ENCODE results near the gene SIRPA.
A peak's percentile ranks its signal among the peaks of the same experiment; 100 is the strongest.

Gene SIRPA

GRCh38 chr20:1951436-1952115 lies 56.4 kb downstream of the SIRPA start:
- TF ChIP-seq SPI1 (IDR thresholded peaks at IDR 0.05; ENCODE audit: borderline replicate concordance, low read depth) (peak; percentile 22; the same call in 1 of the 2 replicates), GABPA (IDR thresholded peaks at IDR 0.05; ENCODE audit: low read depth) (no peak)

GRCh38 chr20:1952737-1953530 lies 57.7 kb downstream of the SIRPA start:
- no peaks in the 10 kb centered on the region for H3K27me3 ChIP-seq (ENCODE audit: insufficient read depth, poor library complexity, severe bottlenecking)
- DNase-seq (ENCODE audit: low read depth in 1 of 2, low spot score in 1 of 2): no peak
- TF ChIP-seq GABPA (IDR thresholded peaks at IDR 0.05; ENCODE audit: low read depth): no peak
- no peak for TF ChIP-seq SPI1 (IDR thresholded peaks at IDR 0.05; ENCODE audit: borderline replicate concordance, low read depth)
- TF ChIP-seq REST (IDR thresholded peaks at IDR 0.05; ENCODE audit: insufficient replicate concordance, low read depth): no peak
- TF ChIP-seq CTCF (IDR thresholded peaks at IDR 0.05; ENCODE audit: insufficient read depth, low read length): no peak
- no peak for TF ChIP-seq POLR2AphosphoS5 (IDR thresholded peaks at IDR 0.05; ENCODE audit: low read depth)
- H3K27ac ChIP-seq (replicated peaks): peak overlapping the region; percentile 89
- no peak overlapping the region for H3K4me3 ChIP-seq (replicated peaks; ENCODE audit: insufficient read depth, low read length)

More at GRCh38 chr20:1951436-1952115, 56.4 kb downstream of the SIRPA start:
- H3K27ac ChIP-seq (replicated peaks): peak overlapping the region; percentile 89
- DNase-seq (ENCODE audit: low read depth in 1 of 2, low spot score in 1 of 2): no peak
- H3K27me3 ChIP-seq (ENCODE audit: insufficient read depth, poor library complexity, severe bottlenecking): no peaks in the 10 kb centered on the region
- no peak overlapping the region for H3K4me3 ChIP-seq (replicated peaks; ENCODE audit: insufficient read depth, low read length)

GRCh38 chr20:1953621-1954020 lies 58.4 kb downstream of the SIRPA start:
- DNase-seq (ENCODE audit: low read depth in 1 of 2, low spot score in 1 of 2): no peak
- no peak overlapping the region for H3K4me3 ChIP-seq (replicated peaks; ENCODE audit: insufficient read depth, low read length)
- H3K27me3 ChIP-seq (ENCODE audit: insufficient read depth, poor library complexity, severe bottlenecking): no peaks in the 10 kb centered on the region
- no peak for TF ChIP-seq CTCF (IDR thresholded peaks at IDR 0.05; ENCODE audit: insufficient read depth, low read length)
- TF ChIP-seq GABPA (IDR thresholded peaks at IDR 0.05; ENCODE audit: low read depth): no peak
- no peak for TF ChIP-seq POLR2AphosphoS5 (IDR thresholded peaks at IDR 0.05; ENCODE audit: low read depth)
- TF ChIP-seq SPI1 (IDR thresholded peaks at IDR 0.05; ENCODE audit: borderline replicate concordance, low read depth): peak; percentile 26; the same call in 1 of the 2 replicates
- peak overlapping the region; percentile 89 for H3K27ac ChIP-seq (replicated peaks)

GRCh38 chr20:1955217-1955616 lies 60.0 kb downstream of the SIRPA start:
- H3K27me3 ChIP-seq (ENCODE audit: insufficient read depth, poor library complexity, severe bottlenecking): no peaks in the 10 kb centered on the region
- no peak for DNase-seq (ENCODE audit: low read depth in 1 of 2, low spot score in 1 of 2)
- TF ChIP-seq SPI1 (IDR thresholded peaks at IDR 0.05; ENCODE audit: borderline replicate concordance, low read depth) (no peak), POLR2AphosphoS5 (IDR thresholded peaks at IDR 0.05; ENCODE audit: low read depth) (no peak), GABPA (IDR thresholded peaks at IDR 0.05; ENCODE audit: low read depth) (no peak), CTCF (IDR thresholded peaks at IDR 0.05; ENCODE audit: insufficient read depth, low read length) (no peak), REST (IDR thresholded peaks at IDR 0.05; ENCODE audit: insufficient replicate concordance, low read depth) (no peak)
- no peak overlapping the region for H3K4me3 ChIP-seq (replicated peaks; ENCODE audit: insufficient read depth, low read length)
- H3K27ac ChIP-seq (replicated peaks): no peak overlapping the region

All from HL-60 (cell line).